Measurements from ENCODE around the gene RYR2. TPM values are rescaled to one million over a fixed set of nuclear protein-coding genes. Genes with fewer than 3 reads are reported as not detected.

RYR2 gene
- total RNA-seq, 3 donors from 2014 or later: 0.16 to 0.59 (median 0.33) TPM

DNA sequence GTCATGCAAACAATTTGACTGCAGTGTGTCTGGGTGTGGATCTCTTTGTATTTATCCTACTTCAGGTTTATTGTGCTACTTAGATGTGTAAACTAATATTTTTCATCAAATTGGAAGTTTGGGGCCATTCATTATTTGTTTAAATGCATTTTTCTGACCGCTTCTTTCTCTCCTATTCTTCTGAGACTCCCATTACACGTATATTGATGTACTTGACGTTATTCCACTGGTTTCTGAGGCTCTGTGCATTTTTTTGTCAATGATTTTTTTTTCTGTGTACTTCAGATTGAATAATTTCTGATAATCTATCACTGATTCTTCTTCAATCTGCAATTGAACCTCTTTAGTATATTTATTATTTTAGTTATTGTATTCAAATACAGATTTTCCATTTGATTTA, 276.8 kb downstream of the RYR2 start:
- no peaks in the 10 kb centered on the region for H3K4me1 ChIP-seq
- no peak for TF ChIP-seq POLR2AphosphoS5 (IDR thresholded peaks at IDR 0.05)
- TF ChIP-seq, protein P1, sequence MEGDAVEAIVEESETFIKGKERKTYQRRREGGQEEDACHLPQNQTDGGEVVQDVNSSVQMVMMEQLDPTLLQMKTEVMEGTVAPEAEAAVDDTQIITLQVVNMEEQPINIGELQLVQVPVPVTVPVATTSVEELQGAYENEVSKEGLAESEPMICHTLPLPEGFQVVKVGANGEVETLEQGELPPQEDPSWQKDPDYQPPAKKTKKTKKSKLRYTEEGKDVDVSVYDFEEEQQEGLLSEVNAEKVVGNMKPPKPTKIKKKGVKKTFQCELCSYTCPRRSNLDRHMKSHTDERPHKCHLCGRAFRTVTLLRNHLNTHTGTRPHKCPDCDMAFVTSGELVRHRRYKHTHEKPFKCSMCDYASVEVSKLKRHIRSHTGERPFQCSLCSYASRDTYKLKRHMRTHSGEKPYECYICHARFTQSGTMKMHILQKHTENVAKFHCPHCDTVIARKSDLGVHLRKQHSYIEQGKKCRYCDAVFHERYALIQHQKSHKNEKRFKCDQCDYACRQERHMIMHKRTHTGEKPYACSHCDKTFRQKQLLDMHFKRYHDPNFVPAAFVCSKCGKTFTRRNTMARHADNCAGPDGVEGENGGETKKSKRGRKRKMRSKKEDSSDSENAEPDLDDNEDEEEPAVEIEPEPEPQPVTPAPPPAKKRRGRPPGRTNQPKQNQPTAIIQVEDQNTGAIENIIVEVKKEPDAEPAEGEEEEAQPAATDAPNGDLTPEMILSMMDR (IDR thresholded peaks at IDR 0.05): no peak
- no peak for TF ChIP-seq POLR2A (IDR thresholded peaks at IDR 0.05)
- no peaks in the 10 kb centered on the region for H3K36me3 ChIP-seq
- H3K27me3 ChIP-seq: no peaks in the 10 kb centered on the region
- no peak overlapping the region for H3K27ac ChIP-seq
- no peaks in the 10 kb centered on the region for H3K9me3 ChIP-seq
- H3K4me3 ChIP-seq: no peak overlapping the region
- no peak for DNase-seq (ENCODE audit: low spot score in 2 of 2)
- intact Hi-C loops (cut with DNase I; ENCODE audit: low total_unique reads): no loop called here

DNA sequence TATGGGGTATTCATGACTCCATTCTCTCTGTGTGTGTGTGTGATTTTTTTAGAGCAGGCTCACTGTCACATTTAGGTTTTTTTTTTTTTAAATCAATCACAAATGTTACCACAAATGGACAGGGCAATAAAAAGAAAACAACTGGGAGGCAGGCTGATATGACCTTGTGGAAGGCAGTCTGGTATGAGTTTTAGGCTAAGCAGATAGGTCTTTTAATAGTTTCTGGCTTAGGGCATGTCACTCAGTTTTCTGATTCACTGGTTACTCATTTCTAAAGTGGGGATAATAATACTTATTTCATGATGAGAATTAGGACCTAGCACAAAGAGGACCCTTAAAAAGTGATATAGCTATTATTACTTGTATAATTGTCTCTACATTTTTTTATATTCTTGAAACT, 278.9 kb downstream of the RYR2 start:
- Histone ChIP-seq H3K27ac (no peak overlapping the region), H3K27me3 (no peaks in the 10 kb centered on the region), H3K36me3 (no peaks in the 10 kb centered on the region), H3K9me3 (no peaks in the 10 kb centered on the region), H3K4me1 (no peaks in the 10 kb centered on the region), H3K4me3 (no peak overlapping the region)
- TF ChIP-seq POLR2AphosphoS5 (IDR thresholded peaks at IDR 0.05) (no peak), POLR2A (IDR thresholded peaks at IDR 0.05) (no peak)
- TF ChIP-seq, protein P1 (IDR thresholded peaks at IDR 0.05): no peak
- intact Hi-C loops (cut with DNase I; ENCODE audit: low total_unique reads): no loop called here
- DNase-seq (ENCODE audit: low spot score in 2 of 2): no peak

DNA sequence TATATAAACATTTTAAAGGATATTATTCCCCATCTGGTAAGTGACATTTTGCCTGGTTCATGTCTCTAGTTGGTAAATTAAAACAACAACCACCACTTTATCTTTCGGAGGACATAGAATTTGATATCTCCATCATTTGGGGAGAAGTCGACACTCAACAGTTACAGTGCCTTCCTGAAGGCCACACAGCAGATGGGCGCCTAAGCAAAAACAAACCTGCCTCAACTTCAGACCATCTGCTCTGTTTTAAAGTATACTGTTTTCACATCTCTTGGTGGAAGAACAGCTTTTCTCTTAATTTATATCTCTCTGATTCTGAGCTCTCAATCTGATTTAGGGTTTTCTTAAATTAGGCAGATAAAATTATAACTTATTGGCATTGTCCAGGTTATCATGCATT, 282.2 kb downstream of the RYR2 start:
- no peak overlapping the region for H3K4me3 ChIP-seq
- DNase-seq (ENCODE audit: low spot score in 2 of 2): no peak

DNA sequence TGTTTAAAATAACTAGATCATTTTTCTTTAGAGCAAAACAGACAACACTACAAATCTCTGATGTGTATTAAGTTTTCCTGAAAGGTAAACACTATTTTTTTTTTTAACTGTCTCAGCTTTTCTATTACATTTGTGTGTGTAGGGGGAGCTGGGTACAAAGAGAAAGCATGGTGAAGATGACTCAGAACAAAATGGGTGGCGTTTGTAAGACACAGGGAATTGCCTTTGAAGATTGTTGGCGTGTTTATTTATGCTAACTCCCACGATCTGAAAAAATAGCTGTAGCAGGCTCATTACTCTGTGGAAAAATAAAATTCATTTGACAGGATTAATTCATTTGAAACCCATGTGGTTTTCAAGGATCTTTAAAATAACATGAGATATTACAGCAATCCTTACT, 285.1 kb downstream of the RYR2 start:
- Histone ChIP-seq H3K36me3 (no peaks in the 10 kb centered on the region), H3K9me3 (no peaks in the 10 kb centered on the region), H3K27me3 (no peaks in the 10 kb centered on the region), H3K4me1 (no peaks in the 10 kb centered on the region), H3K4me3 (no peak overlapping the region), H3K27ac (no peak overlapping the region)
- no peak for DNase-seq (ENCODE audit: low spot score in 2 of 2)
- TF ChIP-seq POLR2AphosphoS5 (IDR thresholded peaks at IDR 0.05) (no peak), POLR2A (IDR thresholded peaks at IDR 0.05) (no peak)
- TF ChIP-seq, protein P1 (IDR thresholded peaks at IDR 0.05): no peak
- intact Hi-C loops (cut with DNase I; ENCODE audit: low total_unique reads): no loop called here

More for the DNA sequence above, 282.2 kb downstream of the RYR2 start:
- no peak for TF ChIP-seq POLR2A (IDR thresholded peaks at IDR 0.05)
- TF ChIP-seq, protein P1 (IDR thresholded peaks at IDR 0.05): no peak
- no peak for TF ChIP-seq POLR2AphosphoS5 (IDR thresholded peaks at IDR 0.05)
- Histone ChIP-seq H3K9me3 (no peaks in the 10 kb centered on the region), H3K4me1 (no peaks in the 10 kb centered on the region), H3K27me3 (no peaks in the 10 kb centered on the region), H3K27ac (no peak overlapping the region), H3K36me3 (no peaks in the 10 kb centered on the region)
- intact Hi-C loops (cut with DNase I; ENCODE audit: low total_unique reads): no loop called here

DNA sequence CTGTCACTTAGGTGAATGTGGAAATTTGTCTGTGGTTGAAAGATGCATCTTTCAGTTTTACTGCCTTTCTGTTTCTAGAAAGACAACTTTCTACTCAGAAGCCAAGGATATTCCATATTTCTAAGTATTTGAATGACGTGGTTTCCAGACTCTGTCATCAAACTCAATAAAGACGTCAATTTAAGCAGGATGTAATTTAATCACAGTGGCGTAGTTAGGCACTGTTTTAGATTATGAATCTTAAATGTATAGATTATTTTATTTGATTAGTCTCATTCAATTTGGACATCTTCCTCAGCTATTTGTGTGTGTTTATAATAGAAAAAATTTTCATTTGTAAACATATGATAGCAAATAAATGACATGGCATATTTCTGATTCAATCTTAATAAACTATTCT, 298.9 kb downstream of the RYR2 start:
- Histone ChIP-seq H3K4me1 (no peaks in the 10 kb centered on the region), H3K9me3 (no peaks in the 10 kb centered on the region), H3K4me3 (no peak overlapping the region), H3K27me3 (no peaks in the 10 kb centered on the region), H3K27ac (no peak overlapping the region), H3K36me3 (no peaks in the 10 kb centered on the region)
- TF ChIP-seq POLR2A (IDR thresholded peaks at IDR 0.05) (no peak), POLR2AphosphoS5 (IDR thresholded peaks at IDR 0.05) (no peak)
- TF ChIP-seq, protein P1 (IDR thresholded peaks at IDR 0.05): no peak
- intact Hi-C loops (cut with DNase I; ENCODE audit: low total_unique reads): no loop called here
- no peak for DNase-seq (ENCODE audit: low spot score in 2 of 2)

Data from breast epithelium (tissue), 4 donors.